ENCODE data around the gene RPS6KA5. TPM values are rescaled to one million over a fixed set of nuclear protein-coding genes. Genes with fewer than 3 reads are reported as not detected.
A peak's percentile ranks its signal among the peaks of the same experiment; 100 is the strongest.

Gene RPS6KA5
- total RNA-seq, 4 donors from 2014 or later = 8.2 to 13.6 (median 10.2) TPM

DNA sequence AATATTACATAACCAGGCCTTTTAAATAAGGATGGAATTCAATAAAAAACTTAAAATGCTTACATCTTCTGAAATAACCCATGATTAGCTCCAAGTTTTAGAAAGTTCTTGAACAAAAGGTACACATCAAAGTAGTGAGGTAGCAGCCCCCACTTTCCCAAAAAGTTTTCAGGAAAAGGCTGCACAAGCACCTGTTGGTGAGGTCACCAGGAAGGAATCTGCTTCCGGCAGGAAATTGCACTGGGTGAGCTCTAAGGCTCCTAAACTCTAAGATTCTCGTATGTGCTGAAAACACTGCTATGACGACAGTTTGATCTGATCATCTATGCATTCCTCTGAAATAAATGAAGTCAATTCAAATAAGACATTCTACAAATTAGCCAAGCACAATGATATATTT is 210.0 kb downstream of the RPS6KA5 start:
- 55 to 57% methylated on average over 3 of the region's 3 CpGs for WGBS, 2 donors
- DNase-seq (ENCODE audit: low spot score in 2 of 2) = no peak
- H3K4me3 ChIP-seq (ENCODE audit: low read depth, poor library complexity, severe bottlenecking) = no peak overlapping the region
- TF ChIP-seq, protein P1, sequence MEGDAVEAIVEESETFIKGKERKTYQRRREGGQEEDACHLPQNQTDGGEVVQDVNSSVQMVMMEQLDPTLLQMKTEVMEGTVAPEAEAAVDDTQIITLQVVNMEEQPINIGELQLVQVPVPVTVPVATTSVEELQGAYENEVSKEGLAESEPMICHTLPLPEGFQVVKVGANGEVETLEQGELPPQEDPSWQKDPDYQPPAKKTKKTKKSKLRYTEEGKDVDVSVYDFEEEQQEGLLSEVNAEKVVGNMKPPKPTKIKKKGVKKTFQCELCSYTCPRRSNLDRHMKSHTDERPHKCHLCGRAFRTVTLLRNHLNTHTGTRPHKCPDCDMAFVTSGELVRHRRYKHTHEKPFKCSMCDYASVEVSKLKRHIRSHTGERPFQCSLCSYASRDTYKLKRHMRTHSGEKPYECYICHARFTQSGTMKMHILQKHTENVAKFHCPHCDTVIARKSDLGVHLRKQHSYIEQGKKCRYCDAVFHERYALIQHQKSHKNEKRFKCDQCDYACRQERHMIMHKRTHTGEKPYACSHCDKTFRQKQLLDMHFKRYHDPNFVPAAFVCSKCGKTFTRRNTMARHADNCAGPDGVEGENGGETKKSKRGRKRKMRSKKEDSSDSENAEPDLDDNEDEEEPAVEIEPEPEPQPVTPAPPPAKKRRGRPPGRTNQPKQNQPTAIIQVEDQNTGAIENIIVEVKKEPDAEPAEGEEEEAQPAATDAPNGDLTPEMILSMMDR (IDR thresholded peaks at IDR 0.05) = no peak
- TF ChIP-seq POLR2A (IDR thresholded peaks at IDR 0.05) = no peak
- intact Hi-C loops (cut with DNase I; ENCODE audit: low total_unique reads) = no loop called here

DNA sequence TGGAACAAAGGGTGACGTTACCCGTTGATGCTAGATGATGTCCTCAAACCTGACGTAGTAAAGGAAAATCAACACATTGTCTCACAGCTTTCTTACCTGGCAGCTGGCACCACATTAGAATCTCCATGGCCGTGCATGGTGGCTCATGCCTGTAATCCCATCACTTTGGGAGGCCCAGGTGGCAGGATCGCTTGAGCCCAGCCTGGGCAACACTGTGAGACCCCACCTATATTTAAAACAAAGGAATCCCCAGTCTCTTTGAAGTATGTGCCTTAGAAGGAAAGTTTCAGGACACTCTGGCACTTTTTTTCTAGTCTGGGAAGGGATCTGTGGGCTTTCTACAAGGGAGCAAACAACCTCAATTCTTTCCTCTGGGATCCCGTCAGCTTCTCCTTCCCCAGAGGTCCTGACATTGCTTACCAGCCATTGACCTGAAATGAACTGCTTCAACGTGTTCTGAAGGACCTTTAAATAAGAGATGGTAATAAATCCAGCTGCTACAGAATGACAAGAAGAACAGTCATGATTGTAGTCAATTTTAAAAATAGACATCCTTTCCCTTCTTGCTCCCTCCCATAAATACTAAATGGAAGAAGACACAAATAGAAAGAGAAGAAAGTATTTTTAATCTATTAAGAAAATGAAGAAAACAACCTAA is 210.5 kb downstream of the RPS6KA5 start:
- intact Hi-C loops (cut with DNase I; ENCODE audit: low total_unique reads) = no loop called here
- TF ChIP-seq, protein P1 (IDR thresholded peaks at IDR 0.05) = no peak
- no peak for TF ChIP-seq POLR2A (IDR thresholded peaks at IDR 0.05)
- WGBS, 2 donors = 78 to 86% methylated on average over 7 of the region's 7 CpGs

DNA sequence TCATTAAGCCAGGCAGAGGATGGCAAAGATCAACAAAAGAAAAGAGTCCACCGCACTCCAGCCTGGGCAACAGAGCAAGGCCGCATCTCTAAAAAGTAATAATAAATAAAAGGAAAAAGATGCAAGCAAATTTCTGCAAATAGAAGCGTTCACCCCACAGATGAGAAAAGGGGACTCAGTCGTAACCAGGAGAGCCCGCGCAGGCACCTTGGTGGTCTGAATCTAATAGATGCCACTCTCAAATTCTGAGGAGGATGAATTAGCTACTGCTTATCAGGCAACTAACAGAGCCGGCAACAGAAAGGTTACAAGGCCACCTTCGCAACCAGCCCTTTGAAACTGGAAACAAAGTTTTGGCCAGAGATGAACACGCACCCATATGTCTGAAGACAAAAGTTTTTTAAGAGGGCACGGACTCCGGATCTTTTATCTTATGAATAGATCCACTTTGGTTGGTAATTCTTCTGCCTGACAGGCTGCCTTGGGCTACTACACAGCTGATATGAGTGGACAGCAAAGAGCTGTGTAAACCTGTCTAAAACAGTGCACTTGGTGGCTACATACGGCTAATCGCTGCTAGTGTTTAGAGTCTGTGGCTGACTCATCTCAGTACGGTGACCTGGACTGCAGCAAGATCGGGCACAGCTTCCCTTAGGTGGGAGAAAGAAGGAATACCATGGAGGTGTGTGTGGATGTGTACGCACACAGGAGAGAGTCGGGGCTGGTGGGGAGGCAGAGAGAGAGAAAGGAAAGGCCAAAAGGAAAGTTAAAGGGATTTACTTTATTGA is 211.3 kb downstream of the RPS6KA5 start:
- peak in 1 of 2 donors; percentile 6 for DNase-seq (ENCODE audit: low spot score in 2 of 2)
- intact Hi-C loops (cut with DNase I; ENCODE audit: low total_unique reads) = no loop called here
- 93 to 94% methylated on average over 17 of the region's 17 CpGs for WGBS, 2 donors
- TF ChIP-seq, protein P1 (IDR thresholded peaks at IDR 0.05) = no peak
- no peak for TF ChIP-seq POLR2A (IDR thresholded peaks at IDR 0.05)
- H3K4me3 ChIP-seq (ENCODE audit: low read depth, poor library complexity, severe bottlenecking) = no peak overlapping the region

More for the DNA sequence above, 210.5 kb downstream of the RPS6KA5 start:
- DNase-seq (ENCODE audit: low spot score in 2 of 2) = no peak
- no peak overlapping the region for H3K4me3 ChIP-seq (ENCODE audit: low read depth, poor library complexity, severe bottlenecking)

DNA sequence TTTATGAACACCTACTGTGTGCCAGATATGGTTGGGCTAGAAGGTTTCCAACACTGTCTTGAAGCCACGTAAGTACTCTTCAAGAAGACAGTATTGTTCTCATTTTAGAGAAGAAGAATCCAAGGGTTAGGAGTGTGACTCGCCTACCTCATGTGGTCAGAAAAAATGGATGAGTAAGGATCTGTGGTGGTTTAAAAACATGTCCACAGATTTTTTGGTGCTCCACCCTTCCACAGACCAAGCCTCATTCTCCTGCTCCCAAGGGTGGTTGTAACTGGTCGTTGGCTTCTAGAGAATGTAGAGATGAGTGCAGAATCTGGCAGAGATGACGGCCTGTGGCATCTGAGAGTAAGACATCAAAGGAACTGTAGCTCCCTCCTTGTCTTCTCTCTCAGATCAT is 213.9 kb downstream of the RPS6KA5 start:
- 77 to 82% methylated on average over 4 of the region's 4 CpGs for WGBS, 2 donors
- DNase-seq (ENCODE audit: low spot score in 2 of 2) = peak in 1 of 2 donors; percentile 11
- intact Hi-C loops (cut with DNase I; ENCODE audit: low total_unique reads) = no loop called here
- TF ChIP-seq, protein P1 (IDR thresholded peaks at IDR 0.05) = no peak
- TF ChIP-seq POLR2A (IDR thresholded peaks at IDR 0.05) = no peak
- no peak overlapping the region for H3K4me3 ChIP-seq (ENCODE audit: low read depth, poor library complexity, severe bottlenecking)

DNA sequence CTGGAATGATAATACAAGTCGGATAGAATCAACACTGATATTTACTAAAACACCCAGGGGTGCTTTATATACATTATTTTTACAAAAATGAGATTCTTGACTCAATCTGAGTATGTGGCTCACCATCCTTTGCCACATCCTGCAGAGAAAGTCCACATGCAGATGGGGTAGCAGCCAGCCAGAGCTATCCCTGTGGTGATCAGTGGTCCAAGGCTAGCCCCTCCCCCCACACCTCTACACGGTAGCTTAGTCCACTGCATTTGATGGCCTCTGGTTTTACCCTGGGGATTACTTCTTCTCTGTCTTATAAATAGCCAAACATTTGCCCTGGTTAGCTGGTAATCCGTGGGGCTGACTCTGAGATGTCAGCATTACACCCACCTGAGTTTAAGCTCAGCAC is 216.1 kb downstream of the RPS6KA5 start:
- 73 to 90% methylated on average over 3 of the region's 3 CpGs for WGBS, 2 donors
- TF ChIP-seq POLR2A (IDR thresholded peaks at IDR 0.05) = no peak
- TF ChIP-seq, protein P1 (IDR thresholded peaks at IDR 0.05) = no peak

More for the DNA sequence above, 216.1 kb downstream of the RPS6KA5 start:
- no peak overlapping the region for H3K4me3 ChIP-seq (ENCODE audit: low read depth, poor library complexity, severe bottlenecking)
- intact Hi-C loops (cut with DNase I; ENCODE audit: low total_unique reads) = no loop called here
- peak in 1 of 2 donors; percentile 4 for DNase-seq (ENCODE audit: low spot score in 2 of 2)
